IPS-11a (cell line): ENCODE results near the gene LLGL1.

Experiments
- H3K4me3 ChIP-seq: one replicate; pipeline ENCODE4 v1.5.1; 2013; ENCODE audit warnings: low read depth, low read length, control low read depth

The LLGL1 gene

DNA sequence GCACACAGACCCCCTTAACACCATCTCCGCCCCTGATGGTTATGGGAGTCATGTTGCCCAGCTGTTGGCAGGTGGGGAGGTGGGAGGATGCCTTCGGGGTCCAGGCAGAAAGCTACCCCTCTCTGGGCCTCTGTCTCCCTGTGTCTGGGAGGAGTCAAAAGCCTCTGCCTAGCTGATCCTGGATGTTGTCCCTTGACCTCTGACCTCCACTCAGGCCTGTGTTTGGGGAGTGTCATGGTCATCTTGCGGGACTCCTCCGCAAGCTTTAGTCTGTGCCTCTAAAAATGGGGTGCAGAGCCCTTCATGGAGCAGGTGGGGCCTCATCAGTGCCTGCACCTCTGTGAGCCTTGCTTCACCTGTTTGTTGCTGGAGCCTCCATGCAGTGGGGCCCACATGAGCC is 3.8 kb downstream of the LLGL1 start:
- H3K4me3 ChIP-seq: no peak overlapping the region

- H3K4me3 ChIP-seq: no peak overlapping the region
These were observed 4.3 kb downstream of the LLGL1 start for GRCh38 chr17:18229771-18230170.

- no peak overlapping the region for H3K4me3 ChIP-seq
These were observed 5.1 kb downstream of the LLGL1 start for GRCh38 chr17:18230288-18231141.

- H3K4me3 ChIP-seq: no peak overlapping the region
These were observed 5.7 kb downstream of the LLGL1 start for GRCh38 chr17:18231164-18231563.

GRCh38 chr17:18233803-18234518 is 8.5 kb downstream of the LLGL1 start:
- H3K4me3 ChIP-seq: no peak overlapping the region

GRCh38 chr17:18234853-18235380 is 9.5 kb downstream of the LLGL1 start:
- H3K4me3 ChIP-seq: no peak overlapping the region

- H3K4me3 ChIP-seq: no peak overlapping the region
These were observed 10.4 kb downstream of the LLGL1 start for GRCh38 chr17:18235743-18236256.

GRCh38 chr17:18236494-18236893 is 11.1 kb downstream of the LLGL1 start:
- H3K4me3 ChIP-seq: no peak overlapping the region

DNA sequence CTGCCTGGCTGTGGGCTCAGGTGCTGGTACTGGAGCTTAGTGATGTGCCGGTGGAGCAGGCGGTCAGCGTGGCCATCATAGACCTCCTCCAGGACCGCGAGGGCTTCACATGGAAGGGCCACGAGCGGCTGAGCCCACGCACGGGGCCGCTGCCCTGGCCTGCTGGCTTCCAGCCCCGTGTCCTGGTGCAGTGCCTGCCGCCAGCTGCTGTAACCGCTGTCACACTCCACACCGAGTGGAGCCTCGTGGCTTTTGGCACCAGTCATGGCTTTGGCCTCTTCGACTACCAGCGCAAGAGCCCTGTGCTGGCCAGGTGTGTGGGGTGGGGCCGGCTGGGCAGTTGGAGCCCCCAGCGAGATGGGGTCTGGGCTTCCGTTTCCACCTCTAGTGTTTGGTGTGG is 12.0 kb downstream of the LLGL1 start:
- H3K4me3 ChIP-seq: no peak overlapping the region

- H3K4me3 ChIP-seq: no peak overlapping the region
These were observed 12.9 kb downstream of the LLGL1 start for GRCh38 chr17:18238299-18238698.

- H3K4me3 ChIP-seq: no peak overlapping the region
These were observed 15.0 kb downstream of the LLGL1 start for GRCh38 chr17:18240449-18240848.

GRCh38 chr17:18241229-18241871 is 15.9 kb downstream of the LLGL1 start:
- no peak overlapping the region for H3K4me3 ChIP-seq

DNA sequence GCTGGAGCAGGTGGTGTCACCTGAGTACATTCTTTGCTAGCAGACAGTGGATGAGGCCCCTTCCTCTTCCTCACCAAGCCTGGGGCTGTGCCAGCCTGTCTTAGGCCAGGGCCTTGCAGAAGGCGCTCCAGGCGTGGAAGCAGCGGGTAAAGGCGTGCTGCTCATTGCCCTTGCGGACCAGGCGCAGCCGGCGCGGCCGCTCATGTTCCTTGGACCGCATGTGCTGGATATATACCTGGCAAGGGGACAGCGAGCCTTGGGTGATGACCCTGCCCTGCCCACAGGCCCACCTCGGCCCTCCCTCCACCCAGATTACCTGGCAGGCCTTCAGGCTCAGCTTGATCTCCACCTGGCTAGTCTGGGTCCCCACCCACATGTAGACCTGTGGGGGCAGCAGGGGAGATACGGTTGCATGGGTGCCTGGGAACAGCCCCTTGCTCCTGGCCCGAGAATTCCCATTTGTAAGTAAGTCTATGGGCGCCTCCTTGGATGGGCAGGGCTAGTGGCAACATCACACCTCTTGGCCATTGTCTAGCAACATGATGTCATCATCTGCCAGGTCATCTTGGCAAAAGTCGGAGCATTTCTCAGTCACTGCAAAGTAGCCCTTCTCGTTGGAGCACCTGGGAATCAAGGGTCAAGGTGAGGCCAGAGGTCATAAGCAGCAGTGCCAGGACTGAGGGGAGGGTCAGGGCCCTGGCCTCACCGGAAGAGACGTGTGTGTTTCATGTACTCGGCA is 19.8 kb downstream of the LLGL1 start:
- H3K4me3 ChIP-seq: no peak overlapping the region

DNA sequence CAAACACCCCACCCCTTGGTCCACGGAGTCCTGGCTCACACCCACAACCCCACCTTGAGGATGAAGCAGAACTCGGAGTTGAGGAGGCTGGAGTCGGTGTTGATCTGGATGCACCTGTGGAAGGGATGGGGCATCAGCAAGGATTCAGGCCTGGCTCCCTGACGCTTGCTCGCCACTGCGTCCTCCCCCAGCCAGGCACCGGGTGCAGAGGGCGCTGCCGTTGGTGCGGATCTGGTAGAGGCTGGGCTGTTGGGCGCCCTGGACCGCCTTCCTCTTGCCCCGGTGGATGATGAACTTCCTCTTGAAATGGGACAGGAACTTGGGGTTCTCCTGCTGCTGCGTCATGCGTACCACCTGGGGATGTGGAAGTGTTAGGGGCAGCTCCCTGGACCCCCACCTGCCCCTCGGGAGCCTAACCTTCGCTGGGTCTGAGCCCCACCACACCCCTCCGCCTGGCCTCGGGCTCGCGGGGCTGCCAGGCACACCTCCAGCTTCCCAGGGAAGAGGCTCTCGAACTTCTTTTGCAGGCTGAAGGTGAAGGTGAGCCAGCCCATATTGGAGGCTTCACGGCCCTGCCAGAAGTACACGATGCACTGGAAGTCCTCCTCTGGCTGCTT is 20.8 kb downstream of the LLGL1 start:
- peak overlapping the region; percentile 13 for H3K4me3 ChIP-seq

DNA sequence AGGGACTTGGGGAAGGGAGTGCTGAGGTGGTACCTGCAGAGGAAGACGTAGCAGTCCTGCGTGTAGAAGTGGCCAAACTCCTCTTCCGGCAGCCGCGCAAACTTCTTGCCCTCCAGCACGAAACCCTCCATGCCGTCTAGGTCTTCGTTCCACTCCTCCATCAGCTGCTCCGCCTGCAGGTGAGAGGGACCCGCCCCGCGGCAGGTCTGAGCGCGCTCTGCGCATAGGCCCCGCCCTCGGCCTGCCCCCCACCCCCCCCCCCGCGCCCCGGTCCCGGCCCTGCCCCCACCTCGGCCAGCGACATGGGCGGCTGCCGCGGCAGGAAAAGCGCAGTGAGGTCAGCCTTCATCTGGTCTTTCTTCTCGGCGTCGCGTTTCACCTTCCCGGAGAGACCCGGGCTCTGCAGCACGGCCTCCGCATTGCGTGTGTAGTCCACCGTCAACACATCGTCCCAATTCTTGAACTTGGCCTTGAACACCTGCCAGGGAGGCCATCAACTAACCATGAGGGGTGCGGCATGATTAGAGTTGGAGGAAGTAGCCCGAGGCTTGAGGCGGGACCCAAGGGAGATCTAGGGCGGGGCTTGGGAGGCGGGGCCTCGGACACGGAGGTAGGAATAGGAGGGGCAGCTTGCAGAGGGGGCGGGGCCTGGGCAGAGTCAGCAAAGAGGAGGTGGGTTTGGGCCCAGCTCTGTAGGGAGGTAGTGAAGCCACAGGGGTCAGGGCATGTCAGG is 21.6 kb downstream of the LLGL1 start:
- H3K4me3 ChIP-seq: peak overlapping the region; percentile 34

GRCh38 chr17:18247613-18248001 is 22.2 kb downstream of the LLGL1 start:
- H3K4me3 ChIP-seq: no peak overlapping the region

DNA sequence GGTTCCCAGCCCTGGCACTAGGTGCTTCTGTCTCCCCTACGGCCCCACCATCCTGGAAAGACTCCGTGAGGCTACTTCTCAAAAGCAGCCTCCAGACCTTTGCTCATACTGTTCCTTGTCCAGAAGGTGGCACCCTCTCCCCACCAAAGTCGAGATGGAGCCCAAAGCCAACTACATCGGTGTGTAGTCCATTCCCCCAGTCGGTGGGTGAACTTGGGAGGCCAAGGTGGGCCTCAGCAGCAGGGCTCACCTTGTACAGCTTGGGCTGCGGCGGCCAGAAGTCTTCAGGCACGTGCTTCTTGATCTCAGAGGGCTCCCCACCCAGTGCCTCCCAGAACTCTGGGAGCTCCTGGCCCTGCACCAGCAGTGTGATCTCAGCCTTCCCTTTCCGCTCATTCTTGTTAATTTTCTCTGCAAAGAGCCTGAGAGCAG is 22.9 kb downstream of the LLGL1 start:
- no peak overlapping the region for H3K4me3 ChIP-seq

- H3K4me3 ChIP-seq: no peak overlapping the region
These were observed 23.4 kb downstream of the LLGL1 start for GRCh38 chr17:18248811-18249210.

- no peak overlapping the region for H3K4me3 ChIP-seq
These were observed 24.8 kb downstream of the LLGL1 start for GRCh38 chr17:18250259-18250658.
